Lower leg skin (tissue), 3 donors: Measurements from ENCODE around the gene CTNNA2.

Experiments used
- POLR2A ChIP-seq, 2 donors: fragments of 450-650 bp; IDR thresholded peaks; one replicate each; pipeline ENCODE4 v1.6.1; 2016 to 2017; ENCODE audit warnings: antibody characterized with exemption in 2 of 2, mild to moderate bottlenecking in 1 of 2, moderate library complexity in 1 of 2
- TF ChIP-seq, protein P1 (sequence below), 3 donors: fragments of 450-650 bp; IDR thresholded peaks; one replicate each; pipeline ENCODE4 v1.5.1; 2016; ENCODE audit warnings: antibody characterized with exemption in 3 of 3, mild to moderate bottlenecking in 3 of 3, moderate library complexity in 2 of 3

GRCh38 chr2:80151651-80152050, 638.8 kb downstream of the CTNNA2 start:
- TF ChIP-seq, protein P1, sequence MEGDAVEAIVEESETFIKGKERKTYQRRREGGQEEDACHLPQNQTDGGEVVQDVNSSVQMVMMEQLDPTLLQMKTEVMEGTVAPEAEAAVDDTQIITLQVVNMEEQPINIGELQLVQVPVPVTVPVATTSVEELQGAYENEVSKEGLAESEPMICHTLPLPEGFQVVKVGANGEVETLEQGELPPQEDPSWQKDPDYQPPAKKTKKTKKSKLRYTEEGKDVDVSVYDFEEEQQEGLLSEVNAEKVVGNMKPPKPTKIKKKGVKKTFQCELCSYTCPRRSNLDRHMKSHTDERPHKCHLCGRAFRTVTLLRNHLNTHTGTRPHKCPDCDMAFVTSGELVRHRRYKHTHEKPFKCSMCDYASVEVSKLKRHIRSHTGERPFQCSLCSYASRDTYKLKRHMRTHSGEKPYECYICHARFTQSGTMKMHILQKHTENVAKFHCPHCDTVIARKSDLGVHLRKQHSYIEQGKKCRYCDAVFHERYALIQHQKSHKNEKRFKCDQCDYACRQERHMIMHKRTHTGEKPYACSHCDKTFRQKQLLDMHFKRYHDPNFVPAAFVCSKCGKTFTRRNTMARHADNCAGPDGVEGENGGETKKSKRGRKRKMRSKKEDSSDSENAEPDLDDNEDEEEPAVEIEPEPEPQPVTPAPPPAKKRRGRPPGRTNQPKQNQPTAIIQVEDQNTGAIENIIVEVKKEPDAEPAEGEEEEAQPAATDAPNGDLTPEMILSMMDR (IDR thresholded peaks at IDR 0.05), result no peak
- no peak for TF ChIP-seq POLR2A (IDR thresholded peaks at IDR 0.05)
